Activated CD4-positive, alpha-beta T cell treated with anti-CD3 and anti-CD28 coated beads, Interleukin-2, amount 10 ng/mL, durations not matched to agents 24 days and 14 days (primary cell): ENCODE measurements around the gene RAPH1. TPM values are rescaled to one million over a fixed set of nuclear protein-coding genes. Genes with fewer than 3 reads are reported as not detected.
A peak's percentile ranks its signal among the peaks of the same experiment; 100 is the strongest.

Source experiments
- DNase-seq: peaks from one replicate; pipeline ENCODE4 v3.0.0; 2022
- H3K27ac Mint-ChIP-seq: one replicate; pipeline ENCODE4 v1.8.0; 2022; ENCODE audit warnings: mild to moderate bottlenecking, mixed read lengths
- H3K27me3 Mint-ChIP-seq: one replicate; pipeline ENCODE4 v1.8.0; 2022; ENCODE audit warnings: mixed read lengths
- H3K36me3 Mint-ChIP-seq: one replicate; pipeline ENCODE4 v1.8.0; 2022; ENCODE audit warnings: low read depth, mild to moderate bottlenecking, mixed read lengths
- H3K4me1 Mint-ChIP-seq: one replicate; pipeline ENCODE4 v1.8.0; 2021; ENCODE audit warnings: mixed read lengths
- H3K4me3 Mint-ChIP-seq: one replicate; pipeline ENCODE4 v1.8.0; 2022; ENCODE audit warnings: mild to moderate bottlenecking, moderate library complexity, mixed read lengths
- H3K9me3 Mint-ChIP-seq: one replicate; pipeline ENCODE4 v1.8.0; 2021; ENCODE audit warnings: mixed read lengths
- intact Hi-C: fragments of 100-400 bp; cut with micrococcal nuclease; formaldehyde crosslinking; loops from one replicate; pipeline ENCODE4 v1.15.1; 2023
- total RNA-seq: library from RNA; stranded (reverse); gene quantifications from 2 replicates; pipeline ENCODE4 v1.2.3, GENCODE V29; 2022

The RAPH1 gene
- total RNA-seq, 1 donor from 2014 or later: 6.1 TPM

DNA sequence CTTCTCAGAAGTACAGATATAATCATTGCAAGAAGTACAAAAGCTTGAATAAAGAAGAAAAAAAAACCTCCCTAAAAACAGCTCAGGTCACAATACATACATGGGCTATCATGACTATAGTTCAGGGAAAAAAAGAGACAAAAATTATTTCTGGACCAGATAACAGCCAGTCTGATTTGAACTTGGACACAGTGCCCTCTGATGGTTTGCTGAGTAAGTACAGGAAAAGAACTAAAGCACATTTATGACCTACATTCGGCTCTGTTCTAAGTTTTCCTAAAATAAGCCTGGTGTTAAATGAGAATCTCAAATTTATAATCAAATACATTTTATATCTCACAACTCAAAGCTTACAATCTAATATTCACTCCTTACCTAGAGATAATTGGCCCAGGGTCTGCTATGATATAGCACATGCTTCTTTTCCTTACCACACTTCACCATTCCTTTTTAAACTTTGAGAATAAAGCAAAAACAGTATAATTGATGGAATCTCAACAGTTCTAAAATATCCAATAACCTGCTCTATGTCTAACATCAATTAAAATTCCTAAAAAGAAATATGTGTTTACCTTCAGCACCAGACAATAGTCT, 81.1 kb downstream of the RAPH1 start:
- H3K27me3 Mint-ChIP-seq: no peaks in the 10 kb centered on the region
- peaks cover 1% of the 10 kb centered on the region for H3K36me3 Mint-ChIP-seq
- peak; percentile 79 for DNase-seq
- intact Hi-C loops: loop anchor here (1.0 to 5.0 kb wide), 3 partner anchors 229 to 879 kb away; no protein-coding TSS in a partner anchor
- no peak overlapping the region for H3K4me3 Mint-ChIP-seq
- H3K4me1 Mint-ChIP-seq: peaks cover 1% of the 10 kb centered on the region
- no peaks in the 10 kb centered on the region for H3K9me3 Mint-ChIP-seq
- no peak overlapping the region for H3K27ac Mint-ChIP-seq

DNA sequence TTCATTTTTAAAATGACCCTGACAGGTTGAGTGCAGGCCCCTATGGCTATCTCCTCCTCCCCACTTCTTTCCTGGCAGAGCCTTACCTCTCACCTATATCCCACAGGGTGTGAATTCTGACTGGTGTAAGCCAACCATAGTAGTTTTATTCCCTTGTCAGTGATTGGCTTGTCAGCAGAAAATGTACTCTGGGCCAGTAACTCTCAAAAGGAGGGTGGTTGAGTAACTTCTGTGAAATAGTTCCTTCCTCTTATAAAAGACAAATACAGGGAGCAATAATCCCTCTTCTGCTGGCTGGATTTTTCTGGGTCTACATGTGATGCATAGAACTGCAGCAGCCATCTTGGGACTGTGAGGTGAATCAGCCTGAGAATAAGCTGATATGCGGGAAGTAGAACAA, 83.4 kb downstream of the RAPH1 start:
- Mint-ChIP-seq H3K9me3 (no peaks in the 10 kb centered on the region), H3K27me3 (no peaks in the 10 kb centered on the region), H3K4me1 (peaks cover 5% of the 10 kb centered on the region), H3K27ac (no peak overlapping the region), H3K36me3 (peaks cover 4% of the 10 kb centered on the region), H3K4me3 (no peak overlapping the region)
- intact Hi-C loops: loop anchor here (5.0 kb wide), 1 partner anchor 619 kb away; no protein-coding TSS in a partner anchor
- DNase-seq: no peak

DNA sequence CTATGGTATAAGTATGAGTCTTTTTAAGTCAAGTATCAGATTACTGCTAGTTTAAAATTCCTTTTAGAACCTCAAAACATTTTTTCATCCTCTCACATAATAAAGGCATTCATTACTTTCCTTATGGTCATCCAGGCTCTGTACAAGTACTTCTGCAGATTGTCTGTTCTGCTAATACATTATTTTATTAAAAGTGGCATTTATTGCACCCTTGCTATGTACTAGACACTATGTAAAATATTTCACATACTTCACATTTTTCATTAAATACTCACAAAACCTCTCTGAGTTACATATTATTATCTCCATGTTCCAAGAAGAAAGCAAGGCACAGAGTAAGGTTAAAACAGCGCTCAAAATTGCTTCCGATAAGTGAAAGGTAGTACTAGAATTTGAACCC, 84.1 kb downstream of the RAPH1 start:
- Mint-ChIP-seq H3K27ac (no peak overlapping the region), H3K4me3 (no peak overlapping the region), H3K9me3 (no peaks in the 10 kb centered on the region), H3K4me1 (peaks cover 12% of the 10 kb centered on the region), H3K27me3 (no peaks in the 10 kb centered on the region), H3K36me3 (peaks cover 6% of the 10 kb centered on the region)
- intact Hi-C loops: loop anchor here (5.0 kb wide), 1 partner anchor 619 kb away; no protein-coding TSS in a partner anchor
- DNase-seq: no peak

DNA sequence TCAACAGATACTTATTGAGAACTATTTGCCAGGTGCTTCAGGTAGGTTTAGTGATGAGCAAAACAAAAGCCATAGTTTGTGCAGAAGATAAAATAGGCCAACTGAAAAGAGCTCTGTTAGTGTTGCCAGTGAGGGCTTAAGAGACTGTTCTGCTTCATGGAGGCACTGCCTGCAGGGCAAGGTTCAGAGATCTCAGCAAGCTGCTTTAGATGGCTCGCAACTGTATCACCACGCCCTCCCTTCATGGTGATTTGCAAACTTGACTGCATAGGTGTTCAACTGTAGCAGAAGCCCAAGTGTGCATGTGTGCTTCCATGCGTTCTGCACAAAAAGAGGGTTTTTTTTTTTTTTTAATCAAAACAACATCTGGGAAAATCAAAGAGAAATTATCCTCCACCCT, 84.5 kb downstream of the RAPH1 start:
- H3K9me3 Mint-ChIP-seq: no peaks in the 10 kb centered on the region
- peaks cover 6% of the 10 kb centered on the region for H3K36me3 Mint-ChIP-seq
- H3K4me1 Mint-ChIP-seq: peaks cover 14% of the 10 kb centered on the region
- no peak overlapping the region for H3K27ac Mint-ChIP-seq
- intact Hi-C loops: loop anchor here (5.0 kb wide), 1 partner anchor 618 kb away; no protein-coding TSS in a partner anchor
- DNase-seq: no peak
- no peak overlapping the region for H3K4me3 Mint-ChIP-seq
- H3K27me3 Mint-ChIP-seq: no peaks in the 10 kb centered on the region

DNA sequence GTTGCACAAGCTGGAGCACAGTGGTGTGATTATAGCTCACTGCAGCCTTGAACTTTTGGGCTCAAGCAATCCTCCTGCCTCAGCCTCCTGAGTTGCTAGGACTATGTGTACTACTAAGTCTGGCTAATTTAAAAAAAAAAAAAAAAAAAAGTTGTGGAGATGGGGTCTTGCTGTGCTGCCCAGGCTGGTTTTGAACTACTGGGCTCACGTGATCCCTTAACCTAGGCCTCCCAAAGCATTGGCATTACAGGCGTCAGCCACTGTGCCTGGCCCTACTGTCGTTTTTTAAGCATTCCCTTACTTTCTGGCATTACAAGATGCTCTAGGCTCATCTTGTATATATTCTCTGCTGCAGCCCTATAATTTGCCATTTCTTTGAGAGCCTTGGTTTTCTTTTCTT, 88.3 kb downstream of the RAPH1 start:
- intact Hi-C loops: no loop called here
- Mint-ChIP-seq H3K36me3 (peaks cover 5% of the 10 kb centered on the region), H3K9me3 (no peaks in the 10 kb centered on the region), H3K27ac (no peak overlapping the region), H3K27me3 (no peaks in the 10 kb centered on the region), H3K4me1 (peaks cover 14% of the 10 kb centered on the region), H3K4me3 (no peak overlapping the region)
- DNase-seq: no peak

DNA sequence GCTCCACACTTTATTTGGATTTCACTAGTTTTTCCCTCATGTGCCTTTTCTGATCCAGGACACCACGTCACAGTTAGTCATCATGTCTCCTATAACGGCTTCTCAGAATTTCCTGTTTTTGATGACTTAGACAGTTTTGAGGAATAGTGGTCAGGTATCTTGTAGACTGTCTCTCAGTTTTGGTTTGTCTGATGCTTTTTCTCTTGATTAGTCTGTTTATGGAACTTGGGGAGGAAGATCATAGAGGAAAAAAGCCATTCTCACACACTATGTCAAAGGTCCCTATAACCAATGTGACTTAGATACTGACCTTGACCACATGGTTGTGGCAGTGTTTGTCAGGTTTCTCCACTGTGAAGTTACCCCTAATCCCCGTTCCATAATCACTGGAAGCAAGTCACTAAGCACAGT, 89.0 kb downstream of the RAPH1 start:
- intact Hi-C loops: no loop called here
- H3K4me1 Mint-ChIP-seq: peaks cover 14% of the 10 kb centered on the region
- peak overlapping the region; percentile 36 for H3K27ac Mint-ChIP-seq
- H3K9me3 Mint-ChIP-seq: no peaks in the 10 kb centered on the region
- no peak for DNase-seq
- H3K4me3 Mint-ChIP-seq: no peak overlapping the region
- no peaks in the 10 kb centered on the region for H3K27me3 Mint-ChIP-seq
- H3K36me3 Mint-ChIP-seq: peaks cover 7% of the 10 kb centered on the region

DNA sequence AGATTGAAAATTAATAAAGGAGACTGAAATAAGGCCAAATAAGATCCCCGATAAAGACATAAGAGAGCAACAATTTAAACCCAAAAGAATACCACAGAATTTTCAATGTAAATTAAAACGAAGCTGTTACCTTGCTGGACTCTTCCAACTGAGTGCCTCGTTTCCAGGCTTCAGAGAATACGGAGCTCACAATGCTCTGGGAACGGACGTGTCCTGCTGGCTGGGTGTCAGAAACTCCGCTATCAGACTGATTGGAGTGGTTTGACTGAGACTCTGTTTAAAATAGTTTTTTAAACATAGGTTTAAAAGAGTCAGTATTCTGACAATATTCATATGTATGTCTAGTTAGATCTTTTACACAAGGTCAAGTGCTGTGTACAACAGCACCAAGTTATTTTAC, 90.4 kb downstream of the RAPH1 start:
- intact Hi-C loops: no loop called here

DNA sequence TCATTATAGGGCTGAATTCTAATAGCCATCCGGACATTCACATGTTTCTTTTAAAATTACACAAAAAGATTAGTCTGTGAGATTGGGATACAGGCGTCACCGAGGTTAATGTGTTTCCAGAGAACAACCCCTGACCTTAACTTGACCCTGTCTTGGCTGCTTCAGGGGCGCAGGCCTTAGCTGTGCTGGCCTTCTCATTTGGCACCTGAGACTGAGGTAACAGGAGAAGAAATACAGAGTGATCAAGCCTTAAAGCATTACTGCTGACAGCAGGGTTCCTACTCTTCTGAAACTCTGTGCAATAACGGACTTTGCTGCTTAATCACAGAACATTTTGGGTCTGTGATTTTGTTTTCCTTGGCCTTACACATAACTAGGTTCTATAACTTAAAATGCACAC, 92.6 kb downstream of the RAPH1 start:
- intact Hi-C loops: no loop called here

More for the DNA sequence above, 90.4 kb downstream of the RAPH1 start:
- Mint-ChIP-seq H3K4me1 (peaks cover 14% of the 10 kb centered on the region), H3K27ac (no peak overlapping the region), H3K27me3 (no peaks in the 10 kb centered on the region), H3K36me3 (peaks cover 10% of the 10 kb centered on the region), H3K9me3 (no peaks in the 10 kb centered on the region), H3K4me3 (no peak overlapping the region)
- no peak for DNase-seq

DNA sequence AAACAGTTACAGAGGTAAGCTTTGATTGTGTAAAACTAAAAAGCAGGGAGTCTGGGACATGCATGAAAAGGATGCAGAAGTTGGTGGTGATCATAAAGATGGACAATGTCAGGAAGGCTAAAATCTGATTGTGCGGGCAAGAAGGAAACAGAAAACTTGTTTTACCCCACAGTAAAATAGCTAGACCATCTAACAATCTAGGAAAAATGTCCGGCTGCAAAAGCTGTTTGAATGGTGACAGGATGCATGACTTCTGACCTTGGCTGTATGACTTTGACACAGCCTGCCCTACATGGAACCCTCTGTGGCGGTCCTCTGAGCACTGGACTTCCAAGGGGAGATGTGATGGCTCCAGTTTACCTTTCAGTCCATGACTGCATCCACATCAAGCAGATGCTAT, 93.6 kb downstream of the RAPH1 start:
- peaks cover 9% of the 10 kb centered on the region for H3K36me3 Mint-ChIP-seq
- no peak for DNase-seq
- no peaks in the 10 kb centered on the region for H3K9me3 Mint-ChIP-seq
- H3K27ac Mint-ChIP-seq: no peak overlapping the region
- H3K4me3 Mint-ChIP-seq: no peak overlapping the region
- intact Hi-C loops: no loop called here
- H3K27me3 Mint-ChIP-seq: no peaks in the 10 kb centered on the region
- H3K4me1 Mint-ChIP-seq: peaks cover 8% of the 10 kb centered on the region

More for the DNA sequence above, 92.6 kb downstream of the RAPH1 start:
- H3K4me3 Mint-ChIP-seq: no peak overlapping the region
- peaks cover 10% of the 10 kb centered on the region for H3K4me1 Mint-ChIP-seq
- no peaks in the 10 kb centered on the region for H3K9me3 Mint-ChIP-seq
- H3K27ac Mint-ChIP-seq: no peak overlapping the region
- no peaks in the 10 kb centered on the region for H3K27me3 Mint-ChIP-seq
- H3K36me3 Mint-ChIP-seq: peaks cover 10% of the 10 kb centered on the region
- no peak for DNase-seq

DNA sequence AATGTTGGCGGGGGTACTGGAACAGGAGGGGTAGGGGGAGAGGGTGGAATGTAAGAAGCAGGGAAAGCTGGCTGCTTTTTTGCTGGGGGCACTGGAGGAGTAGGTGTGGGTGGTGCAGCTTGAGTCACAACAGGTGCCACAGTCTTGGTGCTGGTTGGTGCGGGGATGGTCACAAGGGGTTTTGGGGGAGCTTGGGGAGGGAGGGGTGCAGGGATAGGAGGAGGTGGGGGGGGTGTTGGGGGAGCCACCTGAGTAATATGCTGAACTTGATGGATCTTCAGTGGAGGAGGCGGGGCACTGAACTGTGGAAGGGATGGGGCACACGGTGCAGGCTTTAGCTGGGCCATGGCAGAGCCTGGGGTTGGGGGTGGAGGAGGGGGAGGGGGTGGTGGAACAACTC, 94.4 kb downstream of the RAPH1 start:
- Mint-ChIP-seq H3K27ac (no peak overlapping the region), H3K9me3 (no peaks in the 10 kb centered on the region), H3K4me3 (no peak overlapping the region), H3K4me1 (peaks cover 2% of the 10 kb centered on the region), H3K36me3 (peaks cover 7% of the 10 kb centered on the region), H3K27me3 (no peaks in the 10 kb centered on the region)
- intact Hi-C loops: no loop called here
- no peak for DNase-seq

DNA sequence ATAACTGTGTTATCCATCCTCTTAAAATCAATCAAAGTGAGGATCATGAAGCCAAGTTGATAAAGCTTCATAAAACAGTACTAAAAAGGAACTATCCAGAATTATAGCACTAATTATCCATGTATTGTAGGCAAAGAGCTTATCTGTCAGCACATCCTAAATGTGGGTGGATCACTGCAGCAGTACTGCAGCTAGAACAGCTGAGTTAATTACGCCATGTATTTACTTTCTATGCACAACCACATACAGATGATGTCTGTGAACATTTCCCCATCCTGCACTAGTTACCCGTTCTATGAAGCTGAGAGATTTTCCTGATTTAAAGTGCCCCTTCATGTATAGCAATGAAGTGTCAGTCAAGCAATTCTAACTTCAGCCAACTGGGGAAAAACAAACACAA, 96.6 kb downstream of the RAPH1 start:
- no peak for DNase-seq
- intact Hi-C loops: no loop called here
- Mint-ChIP-seq H3K27ac (no peak overlapping the region), H3K9me3 (no peaks in the 10 kb centered on the region), H3K27me3 (no peaks in the 10 kb centered on the region), H3K36me3 (peaks cover 7% of the 10 kb centered on the region), H3K4me1 (no peaks in the 10 kb centered on the region), H3K4me3 (no peak overlapping the region)

DNA sequence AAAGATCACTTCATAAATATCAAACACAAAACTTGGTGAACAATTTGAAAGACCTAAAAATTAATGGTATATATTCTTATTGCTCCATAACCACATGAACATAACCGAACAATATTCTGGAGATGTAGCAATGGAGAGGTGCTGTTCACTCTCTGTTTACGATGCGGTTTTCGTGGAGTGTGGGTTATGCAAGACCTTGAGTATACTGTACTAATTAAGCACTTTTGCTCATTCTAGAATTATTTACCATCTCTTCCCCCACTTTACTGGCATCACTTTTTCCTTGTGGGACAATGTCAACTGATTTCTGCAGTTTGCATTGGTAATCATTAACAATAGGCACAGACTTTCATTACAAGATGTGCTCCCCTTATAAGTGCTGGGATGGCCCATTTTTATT, 97.6 kb downstream of the RAPH1 start:
- Mint-ChIP-seq H3K4me3 (no peak overlapping the region), H3K4me1 (no peaks in the 10 kb centered on the region), H3K9me3 (no peaks in the 10 kb centered on the region), H3K27me3 (no peaks in the 10 kb centered on the region), H3K27ac (no peak overlapping the region), H3K36me3 (peaks cover 7% of the 10 kb centered on the region)
- DNase-seq: no peak
- intact Hi-C loops: no loop called here

DNA sequence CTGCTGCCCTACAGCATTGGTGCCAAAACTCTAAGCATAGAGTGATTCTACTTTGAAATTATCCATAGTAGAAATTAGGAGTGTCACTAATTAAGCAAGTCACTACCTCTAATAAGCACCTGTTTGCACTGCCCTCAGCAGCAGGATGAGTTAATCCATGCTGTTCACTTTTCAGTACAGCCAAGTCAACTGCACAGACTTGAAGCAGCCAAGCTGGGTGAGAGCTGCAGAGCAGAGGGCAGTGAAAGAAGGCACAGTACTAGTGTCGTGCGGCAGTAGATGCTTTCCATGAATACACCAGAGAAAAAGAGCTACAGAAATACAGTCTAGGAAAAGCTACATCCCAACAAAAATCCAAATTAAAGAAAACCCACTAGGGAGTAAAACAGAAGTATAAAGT, 98.6 kb downstream of the RAPH1 start:
- Mint-ChIP-seq H3K9me3 (no peaks in the 10 kb centered on the region), H3K4me1 (no peaks in the 10 kb centered on the region), H3K4me3 (no peak overlapping the region), H3K27me3 (no peaks in the 10 kb centered on the region), H3K27ac (no peak overlapping the region), H3K36me3 (peaks cover 7% of the 10 kb centered on the region)
- DNase-seq: no peak
- intact Hi-C loops: no loop called here

DNA sequence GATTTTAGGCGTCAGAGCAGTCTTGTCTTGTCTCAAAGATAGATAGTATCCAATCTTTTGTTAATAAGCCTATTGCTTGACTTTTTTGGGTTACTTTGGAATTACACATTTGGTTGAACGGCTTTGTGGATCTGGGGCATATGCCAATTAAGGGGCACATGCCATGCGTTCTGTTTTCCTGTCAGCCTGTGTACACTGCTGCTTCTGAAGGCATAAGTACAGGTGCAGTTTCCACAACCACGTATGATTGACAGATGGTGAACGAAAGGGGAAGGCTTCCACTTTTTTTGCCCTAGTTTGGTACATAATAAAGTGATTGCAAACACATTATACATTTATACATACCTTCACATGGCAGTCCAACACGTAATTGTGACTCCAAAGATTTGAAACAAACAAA, 102.3 kb downstream of the RAPH1 start:
- Mint-ChIP-seq H3K9me3 (no peaks in the 10 kb centered on the region), H3K36me3 (peaks cover 9% of the 10 kb centered on the region), H3K27me3 (no peaks in the 10 kb centered on the region), H3K27ac (no peak overlapping the region), H3K4me3 (no peak overlapping the region), H3K4me1 (no peaks in the 10 kb centered on the region)
- intact Hi-C loops: no loop called here
- no peak for DNase-seq
